LNCAP (cell line): Measurements from ENCODE around the gene MEIOSIN.

Experiments
- TF ChIP-seq, protein P1 (sequence below): fragments of 450-650 bp; IDR thresholded peaks from 2 replicates; pipeline ENCODE4 v1.5.1; 2017; ENCODE audit warnings: mild to moderate bottlenecking

MEIOSIN gene

DNA sequence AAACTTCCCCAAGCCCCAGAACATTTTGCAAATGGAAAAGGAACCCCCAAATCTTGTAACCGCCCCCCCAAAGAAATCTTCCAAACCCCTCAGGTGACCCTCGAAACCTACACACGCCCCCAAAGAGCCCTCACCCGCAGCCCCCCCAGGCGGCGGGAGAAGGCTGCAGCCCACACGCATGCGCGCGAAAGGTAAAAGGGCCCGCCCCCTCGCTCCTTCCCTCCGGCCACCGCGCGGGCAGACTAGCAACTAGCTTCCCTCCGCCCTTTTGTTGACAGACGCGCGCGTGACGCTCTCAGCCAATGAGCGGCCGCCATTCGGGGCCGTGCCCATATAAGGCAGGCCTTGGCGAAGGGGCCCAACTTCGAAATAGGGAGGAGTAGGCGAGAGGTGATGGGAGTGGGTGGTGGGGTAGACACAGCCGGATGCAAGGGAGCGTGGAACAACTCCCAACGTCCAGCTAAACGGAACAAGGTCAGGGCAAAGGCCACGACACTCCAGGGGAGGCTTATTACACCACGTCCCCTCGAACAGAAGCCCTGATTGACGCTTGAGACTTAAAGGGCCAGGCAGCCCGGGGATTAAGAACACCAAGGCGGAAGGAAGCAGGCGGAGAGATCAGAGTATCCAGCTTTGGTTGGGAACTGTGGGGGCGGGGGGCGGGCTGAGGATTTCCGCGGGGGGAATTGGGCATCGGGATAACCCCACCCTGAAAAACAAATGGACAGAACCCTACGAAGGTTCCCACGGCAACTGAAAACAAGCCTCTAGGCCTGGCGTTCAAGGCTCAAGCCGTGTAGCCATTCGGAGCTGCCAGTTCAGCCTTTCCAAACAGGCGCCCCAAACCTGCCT lies 15.9 kb upstream of the MEIOSIN start:
- TF ChIP-seq, protein P1, sequence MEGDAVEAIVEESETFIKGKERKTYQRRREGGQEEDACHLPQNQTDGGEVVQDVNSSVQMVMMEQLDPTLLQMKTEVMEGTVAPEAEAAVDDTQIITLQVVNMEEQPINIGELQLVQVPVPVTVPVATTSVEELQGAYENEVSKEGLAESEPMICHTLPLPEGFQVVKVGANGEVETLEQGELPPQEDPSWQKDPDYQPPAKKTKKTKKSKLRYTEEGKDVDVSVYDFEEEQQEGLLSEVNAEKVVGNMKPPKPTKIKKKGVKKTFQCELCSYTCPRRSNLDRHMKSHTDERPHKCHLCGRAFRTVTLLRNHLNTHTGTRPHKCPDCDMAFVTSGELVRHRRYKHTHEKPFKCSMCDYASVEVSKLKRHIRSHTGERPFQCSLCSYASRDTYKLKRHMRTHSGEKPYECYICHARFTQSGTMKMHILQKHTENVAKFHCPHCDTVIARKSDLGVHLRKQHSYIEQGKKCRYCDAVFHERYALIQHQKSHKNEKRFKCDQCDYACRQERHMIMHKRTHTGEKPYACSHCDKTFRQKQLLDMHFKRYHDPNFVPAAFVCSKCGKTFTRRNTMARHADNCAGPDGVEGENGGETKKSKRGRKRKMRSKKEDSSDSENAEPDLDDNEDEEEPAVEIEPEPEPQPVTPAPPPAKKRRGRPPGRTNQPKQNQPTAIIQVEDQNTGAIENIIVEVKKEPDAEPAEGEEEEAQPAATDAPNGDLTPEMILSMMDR: no peak

DNA sequence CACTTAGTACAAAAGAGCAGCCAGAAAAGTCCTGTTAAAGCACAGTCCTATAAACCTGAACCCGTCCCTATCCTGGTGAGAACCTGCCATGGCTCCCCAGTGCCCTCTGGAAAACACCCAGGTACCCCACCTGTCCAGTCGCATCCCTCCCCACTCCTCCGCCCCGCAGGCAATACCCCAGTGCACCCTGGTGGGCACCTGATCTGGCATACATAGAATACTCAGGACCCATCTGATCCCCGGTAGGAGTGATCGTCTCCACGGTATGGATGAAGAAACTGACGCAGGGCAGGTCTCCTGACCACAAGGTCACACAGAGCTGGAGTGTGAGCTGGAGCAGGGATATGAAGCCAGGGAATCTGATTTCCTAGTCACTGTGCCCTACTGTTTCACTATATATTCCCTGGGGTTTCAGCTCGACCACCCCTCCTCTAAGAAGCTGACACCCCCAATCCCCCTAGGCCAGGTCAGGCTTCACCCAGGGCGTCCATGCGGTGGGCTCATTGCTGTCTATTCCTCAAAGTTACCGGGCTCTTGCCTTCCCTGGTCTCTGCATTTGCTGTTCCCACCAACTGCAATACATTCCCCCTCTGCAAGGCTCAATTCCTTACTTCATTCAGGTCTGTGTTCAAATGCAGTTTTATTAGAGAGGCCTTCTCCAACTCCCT lies 15.1 kb upstream of the MEIOSIN start:
- TF ChIP-seq, protein P1: no peak

DNA sequence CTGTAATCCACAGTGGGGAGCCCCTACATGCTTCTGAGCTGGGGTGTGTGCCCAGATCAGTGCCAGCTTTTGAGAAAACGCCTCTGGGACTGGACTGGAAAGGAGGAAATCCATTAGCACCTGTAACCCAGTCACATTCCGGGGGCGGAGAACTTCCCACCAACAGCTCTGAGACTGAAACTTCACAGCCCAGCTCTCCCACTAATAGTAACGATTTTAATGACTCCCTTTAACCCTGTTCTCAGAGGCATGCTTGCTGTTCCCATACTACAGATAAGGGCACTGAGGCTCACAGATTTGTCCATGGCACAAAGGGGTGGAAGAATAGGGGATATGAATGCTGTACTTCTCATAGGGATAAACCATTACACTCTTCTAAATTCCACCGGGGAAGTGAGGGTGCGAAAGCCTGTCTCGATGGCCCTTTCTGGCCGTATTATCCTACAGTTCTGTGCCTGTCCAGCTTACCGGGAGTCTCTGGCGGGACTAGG lies 3.4 kb upstream of the MEIOSIN start:
- TF ChIP-seq, protein P1: no peak

DNA sequence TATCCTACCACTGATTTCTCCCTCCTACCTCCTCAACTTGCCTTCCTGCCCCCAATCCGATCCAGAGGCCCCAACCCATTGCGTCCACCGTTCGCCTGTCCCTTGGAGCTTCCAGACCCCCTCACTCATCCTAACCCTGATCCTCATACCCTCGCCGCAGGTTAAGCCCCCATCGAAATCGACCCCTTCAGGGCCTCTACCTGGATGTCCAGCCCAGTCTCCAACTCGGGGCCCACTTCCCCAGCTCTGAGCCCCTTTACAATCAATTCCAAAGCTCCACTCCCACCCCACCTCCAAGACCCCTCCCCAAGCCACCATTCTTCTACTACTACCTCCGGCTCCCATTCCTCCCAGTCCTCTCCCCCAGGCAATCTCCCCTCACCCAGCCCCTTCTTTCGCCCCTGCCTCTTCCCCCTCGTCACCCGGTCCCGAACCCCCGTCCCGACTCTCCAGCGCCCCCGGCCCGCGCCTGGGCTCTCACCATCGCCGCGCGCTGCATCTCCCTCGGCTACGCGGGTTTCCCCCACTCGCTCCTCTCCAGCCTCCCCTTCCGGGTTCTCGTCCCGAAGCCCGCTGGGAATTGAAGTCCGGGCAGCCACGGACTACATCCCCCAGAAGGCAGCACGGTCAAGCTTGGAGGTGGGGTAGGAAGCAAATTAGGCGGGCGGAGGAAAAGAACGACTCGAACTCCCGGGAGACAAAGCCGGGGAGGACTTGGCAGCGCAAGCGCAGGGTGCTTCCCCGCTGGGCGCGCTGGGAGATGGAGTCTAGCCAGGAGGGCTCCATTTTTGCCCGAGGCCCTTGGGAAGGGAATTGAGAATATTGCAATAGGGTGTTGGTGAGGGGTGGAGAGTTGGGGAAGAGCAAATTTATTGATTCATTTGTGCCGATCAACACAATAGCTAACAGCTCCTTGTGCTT lies 2.6 kb upstream of the MEIOSIN start, which contains the start of gene FBXO46:
FBXO46 (minus strand) TSS at position 529 of the 921 bp plus-strand sequence. CDS start 17,401 bp downstream, outside the sequence.
- TF ChIP-seq, protein P1: no peak

DNA sequence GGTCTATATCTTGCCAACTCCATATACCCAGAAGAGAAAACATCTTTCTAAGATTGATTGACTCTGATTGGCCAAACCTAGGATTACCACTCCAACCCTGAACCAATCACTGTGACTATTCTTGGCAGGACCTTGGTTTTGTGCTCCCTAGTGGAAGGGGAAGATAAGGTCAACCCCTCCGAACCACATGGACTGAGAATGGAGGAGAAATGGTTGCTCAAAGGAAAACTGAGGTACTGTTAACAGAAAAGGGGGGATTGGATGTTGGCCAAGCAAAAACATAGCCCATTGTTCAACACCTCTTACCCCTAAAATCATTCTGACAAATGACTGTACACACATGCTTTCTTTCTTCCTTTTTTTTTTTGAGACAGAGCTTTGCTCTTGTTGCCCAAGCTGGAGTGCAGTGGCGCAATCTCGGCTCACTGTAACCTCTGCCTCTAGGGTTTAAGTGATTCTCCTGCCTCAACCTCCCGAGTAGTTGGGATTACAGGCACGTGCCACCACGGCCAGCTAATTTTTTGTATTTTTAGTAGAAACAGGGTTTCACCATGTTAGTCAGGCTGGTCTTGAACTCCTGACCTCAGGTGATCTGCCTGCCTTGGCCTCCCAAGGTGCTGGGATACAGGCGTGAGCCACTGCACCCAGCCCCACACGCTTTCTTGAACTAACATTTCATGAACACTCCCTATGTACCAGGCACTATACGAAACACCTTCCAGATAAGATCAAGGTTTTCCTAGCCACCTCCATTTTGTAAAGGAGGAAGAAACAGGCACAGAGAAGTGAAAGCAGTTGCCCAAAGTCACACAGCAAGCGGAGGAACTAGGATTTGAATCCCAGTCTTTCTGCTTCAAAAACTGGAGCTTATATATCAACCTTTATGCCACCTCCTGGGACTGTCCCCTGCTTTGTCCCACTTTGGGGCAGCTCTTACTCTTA lies 6.5 kb downstream of the MEIOSIN start:
- TF ChIP-seq, protein P1: no peak

DNA sequence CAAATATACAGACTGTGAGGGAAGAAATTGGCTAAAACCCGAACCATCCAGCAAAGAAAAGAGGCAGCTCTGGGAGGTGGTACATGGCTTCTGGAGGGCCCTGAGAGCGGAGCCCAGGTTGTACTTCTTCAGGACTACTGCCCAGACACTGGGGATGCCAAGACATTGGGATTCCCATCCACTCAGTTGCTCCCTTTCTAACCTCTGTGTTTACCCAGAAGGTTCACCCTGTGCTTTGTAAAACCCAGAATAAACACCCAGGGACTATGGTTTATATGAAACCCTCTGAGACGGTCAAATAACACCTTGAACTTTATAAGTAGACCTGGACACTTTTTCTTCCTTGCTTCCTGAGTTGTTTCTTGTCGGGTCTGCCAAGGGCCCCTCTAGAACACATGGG lies 9.7 kb downstream of the MEIOSIN start:
- TF ChIP-seq, protein P1: no peak
